GM21381 (cell line): ENCODE results near the gene AUTS2.

Experiments
- ATAC-seq: cut with Tn5 transposase; IDR thresholded peaks from one replicate; pipeline ENCODE4 v1.9.1; 2021; ENCODE audit warnings: mild to moderate bottlenecking, moderate library complexity; ENCODE audit not compliant: unreplicated experiment

Gene AUTS2

DNA sequence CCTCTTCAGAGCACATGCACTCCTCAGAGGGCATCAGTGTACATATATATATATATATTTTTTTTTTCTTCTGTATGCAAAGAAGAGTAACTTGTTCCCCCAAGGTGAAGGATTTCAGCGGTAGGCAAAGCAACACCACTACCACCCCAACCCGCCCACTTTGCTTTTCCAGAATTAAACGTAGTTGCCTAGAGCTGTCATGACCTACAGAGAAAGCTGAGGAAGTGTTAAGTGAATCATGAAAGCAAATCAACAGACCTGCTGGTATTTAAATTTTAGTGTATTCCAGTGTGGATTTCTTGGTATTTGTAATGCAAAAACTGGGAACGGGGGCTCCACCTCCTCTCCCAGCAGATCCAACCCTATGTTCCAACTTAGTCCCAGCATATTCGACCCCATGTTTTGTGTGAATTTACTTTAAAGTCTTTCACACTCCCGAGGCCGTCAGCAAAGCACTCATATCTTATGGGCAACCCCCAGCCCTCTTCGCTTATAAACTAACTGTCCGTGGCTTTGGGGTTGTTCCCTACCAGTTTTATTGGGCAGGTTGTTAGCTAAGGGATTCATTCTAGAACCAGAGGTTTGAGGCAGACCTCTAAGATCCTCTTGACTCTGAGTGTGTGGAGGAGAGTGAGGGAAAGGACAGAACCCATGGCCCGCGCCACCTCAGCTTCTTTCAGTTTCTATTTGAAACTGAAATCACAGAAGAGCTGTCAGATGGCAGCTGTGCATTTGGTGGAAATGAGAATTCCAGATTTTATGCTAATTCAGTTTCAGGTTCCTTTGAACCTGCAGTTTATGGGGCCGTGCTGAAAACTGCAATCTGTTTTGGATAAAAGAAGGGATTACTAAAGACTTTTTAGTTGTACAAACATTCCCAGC lies 1083.4 kb downstream of the AUTS2 start:
- ATAC-seq = no peak

DNA sequence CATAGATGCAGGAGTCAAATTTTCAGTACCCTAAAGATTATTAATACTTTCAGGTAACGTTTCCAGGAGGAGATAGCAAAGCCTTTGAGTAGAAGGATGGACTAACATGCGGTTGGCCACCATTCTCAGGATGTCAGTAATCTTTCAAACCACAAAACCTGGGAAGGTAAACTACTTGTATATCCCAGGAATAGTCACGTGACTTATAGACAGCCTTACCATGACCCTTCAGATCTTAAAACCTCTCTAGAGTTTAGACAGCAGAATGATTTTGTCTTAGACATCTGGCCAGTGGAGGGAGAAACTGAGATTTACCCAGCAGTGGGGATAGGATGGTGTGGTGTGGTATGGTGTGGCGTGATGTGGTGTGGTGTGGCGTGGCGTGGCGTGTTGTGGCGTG lies 1085.9 kb downstream of the AUTS2 start:
- ATAC-seq = no peak

DNA sequence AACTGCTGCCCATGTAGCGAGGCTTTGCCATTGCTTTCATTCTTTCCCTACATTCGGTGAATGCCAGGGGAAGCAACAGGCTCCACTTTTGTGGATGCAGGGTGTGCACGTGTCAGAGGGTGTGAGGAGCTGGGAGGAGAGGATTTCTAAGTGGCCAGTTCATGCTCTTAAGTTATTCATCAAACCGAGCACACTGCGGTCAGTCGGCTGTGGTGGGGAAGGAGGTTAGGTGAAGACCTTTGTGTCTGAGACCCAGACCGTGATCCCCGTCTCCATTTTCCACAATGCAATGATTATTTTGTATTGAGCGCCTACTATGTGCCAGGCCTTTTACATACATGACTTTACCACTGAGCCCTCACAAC lies 1095.0 kb downstream of the AUTS2 start:
- no peak for ATAC-seq

DNA sequence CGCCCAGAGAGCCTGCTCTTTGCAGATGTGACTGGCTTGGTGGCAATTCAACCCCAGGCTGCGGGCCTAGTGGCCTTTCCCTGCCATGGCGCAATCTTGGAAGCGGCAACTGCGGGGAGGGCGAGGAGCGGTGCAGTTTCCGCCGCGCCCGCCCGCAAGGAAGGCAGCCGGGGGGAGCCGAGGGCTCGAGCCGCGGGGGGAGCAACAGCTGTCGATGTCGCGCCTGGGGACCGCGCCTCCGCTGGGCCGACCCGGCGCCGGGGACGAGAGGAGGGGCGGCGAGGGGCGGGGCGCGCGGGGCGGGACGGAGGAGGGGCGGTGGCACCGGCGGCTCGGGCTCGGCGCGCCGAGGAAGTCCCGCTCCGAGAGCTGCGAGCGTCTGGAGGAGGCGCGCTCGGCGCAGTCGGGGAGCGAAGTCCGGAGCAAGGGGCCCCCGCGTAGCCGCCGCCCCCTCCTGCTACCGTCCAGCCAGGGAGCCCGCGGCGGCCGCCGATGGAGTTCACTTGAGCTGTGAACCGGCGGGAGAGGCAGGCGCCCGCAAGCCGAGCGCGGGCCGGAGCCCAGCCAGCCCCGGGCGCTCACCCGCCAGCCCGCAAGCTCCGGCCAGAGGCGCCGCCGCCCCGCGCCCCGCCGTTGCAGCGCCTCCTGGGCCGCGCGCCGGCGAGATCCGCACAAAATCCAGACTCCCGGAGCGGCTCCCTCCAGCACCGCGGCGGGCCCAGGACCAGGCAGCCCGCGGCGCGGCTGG lies 1095.6 kb downstream of the AUTS2 start:
- ATAC-seq = peak; percentile 63

DNA sequence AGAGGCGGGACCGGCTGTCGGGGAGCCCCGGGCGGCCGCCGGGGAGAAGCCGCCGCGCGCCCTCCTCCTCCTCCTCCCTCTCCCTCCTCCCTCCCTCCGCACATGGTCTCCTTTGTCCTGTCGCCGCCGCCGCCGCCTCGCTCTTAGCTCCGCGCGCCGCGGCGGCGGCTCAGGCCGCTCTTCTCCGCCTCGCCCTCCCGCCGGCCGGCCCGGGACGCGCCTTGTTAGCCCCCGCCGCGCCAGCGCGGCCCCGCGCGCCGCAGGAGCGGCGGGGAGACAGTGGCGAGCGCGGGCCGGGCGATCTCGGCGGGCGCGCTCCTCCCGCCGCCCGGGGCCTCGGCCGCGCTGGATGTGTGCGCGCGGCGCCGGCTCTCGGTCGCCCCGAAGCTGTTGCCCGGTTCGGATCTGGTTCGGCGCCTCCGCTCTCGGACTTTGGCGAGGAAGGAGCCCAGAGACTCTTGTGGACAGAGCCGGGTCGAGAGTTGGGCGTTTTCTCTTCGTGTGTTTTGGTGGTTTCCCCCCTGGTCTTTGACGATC lies 1096.2 kb downstream of the AUTS2 start:
- ATAC-seq = peak; percentile 38

DNA sequence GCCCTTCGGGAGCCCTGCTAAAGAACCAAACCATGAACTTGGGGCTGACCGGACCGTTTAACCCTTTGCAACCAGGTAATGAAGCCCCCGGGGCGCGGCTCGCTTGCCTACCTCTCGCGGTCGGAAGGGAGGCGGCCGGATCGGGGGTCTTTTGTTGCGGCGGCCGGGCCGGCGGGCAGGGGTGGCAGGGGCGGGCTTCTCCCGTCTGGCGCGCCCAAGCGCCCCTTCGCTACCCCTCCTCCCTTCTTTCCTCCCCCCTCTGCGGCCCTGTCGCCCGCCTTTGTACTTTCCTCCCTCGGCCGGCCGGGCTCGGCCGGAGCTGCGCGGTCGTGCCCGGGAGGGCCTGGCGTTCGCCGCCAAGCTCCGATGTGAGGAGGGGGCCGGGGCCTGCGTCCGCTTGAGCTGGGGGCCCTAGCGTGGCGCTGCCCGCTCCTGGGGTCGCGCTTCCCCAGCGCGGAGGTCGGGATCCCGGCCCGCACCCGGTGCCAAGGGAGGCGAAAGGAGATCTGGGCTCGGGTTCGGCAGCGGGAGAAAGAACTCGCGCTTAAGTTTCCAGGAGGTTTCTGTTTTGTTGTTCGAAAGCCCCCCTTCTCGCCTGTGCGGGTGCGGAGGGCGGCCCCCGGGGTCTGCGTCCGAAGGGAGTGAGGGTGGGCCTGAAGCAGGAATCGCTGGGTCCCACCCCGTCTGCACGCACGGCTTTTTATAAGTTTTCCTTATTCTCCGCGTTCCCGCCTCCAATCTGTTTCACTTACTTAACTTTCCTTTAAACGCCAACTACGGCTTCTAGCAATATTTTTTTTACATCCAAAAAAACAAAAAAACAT lies 1096.9 kb downstream of the AUTS2 start:
- ATAC-seq = no peak

DNA sequence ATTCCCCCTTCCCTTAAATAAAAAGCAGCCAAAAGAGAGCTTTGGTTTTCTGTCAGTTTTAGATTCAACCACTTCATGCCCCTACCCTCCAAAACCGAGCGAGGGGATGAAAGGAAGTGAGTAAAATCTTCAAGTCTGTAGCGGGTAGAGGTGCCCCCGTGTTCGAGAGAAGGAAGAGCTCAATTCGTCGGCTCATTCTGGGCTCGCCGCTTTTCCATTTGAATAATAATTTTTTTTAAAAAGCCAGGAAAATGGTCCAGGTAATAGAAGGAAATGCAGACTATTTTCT lies 1097.5 kb downstream of the AUTS2 start:
- ATAC-seq = no peak

DNA sequence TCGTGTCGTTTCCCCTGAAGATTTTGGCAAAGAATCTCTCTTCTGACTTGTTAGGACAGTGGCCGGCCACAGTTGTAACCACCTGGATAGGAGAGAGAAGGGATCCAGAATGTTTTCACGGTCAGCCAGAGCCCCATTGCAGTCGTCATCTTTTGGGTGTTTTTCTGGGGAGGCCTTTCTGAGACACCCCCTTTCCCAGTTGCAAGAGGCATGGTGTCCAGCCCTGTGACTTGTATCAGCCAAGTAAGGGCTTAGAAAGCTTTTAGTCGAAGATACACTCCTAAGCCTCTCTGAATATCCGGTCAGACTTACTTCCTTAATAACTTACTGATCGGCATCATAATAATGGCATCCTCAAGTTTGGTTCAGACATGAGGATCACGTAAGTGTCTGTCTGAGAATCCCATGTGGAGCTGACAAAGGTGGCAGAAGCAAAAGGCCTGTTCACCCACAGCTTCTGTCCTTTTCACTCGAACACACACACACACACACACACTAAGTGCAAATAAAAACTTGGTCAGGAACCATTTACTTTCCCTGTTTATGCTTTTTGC lies 1098.0 kb downstream of the AUTS2 start:
- no peak for ATAC-seq

DNA sequence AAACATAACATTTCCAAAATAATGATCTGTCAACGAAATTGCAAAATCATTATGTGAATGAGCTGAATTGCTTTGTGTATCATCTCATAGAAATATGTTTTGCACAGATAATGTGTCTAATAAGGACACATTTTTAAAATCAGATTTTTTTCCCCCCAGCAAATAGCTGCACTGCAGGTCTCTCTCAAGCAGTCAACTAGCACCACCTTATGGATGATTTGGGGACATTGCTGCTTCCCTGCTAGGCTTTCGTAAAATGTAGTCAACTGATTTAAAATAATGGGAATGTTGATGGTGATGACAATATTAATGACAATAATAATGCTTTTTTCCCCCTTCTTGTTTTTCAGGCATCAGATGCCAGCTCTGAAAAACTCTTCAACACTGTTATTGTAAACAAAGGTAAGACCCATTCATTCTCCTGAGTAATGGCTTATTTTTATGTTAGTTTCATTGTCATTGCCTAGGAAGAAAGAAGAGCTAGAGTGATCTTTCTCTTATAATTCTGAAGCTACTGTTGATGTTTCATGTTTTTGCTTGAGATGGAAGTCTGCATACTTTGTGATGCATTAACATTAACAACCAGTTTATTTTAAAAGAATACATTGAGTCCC lies 1100.1 kb downstream of the AUTS2 start:
- no peak for ATAC-seq

DNA sequence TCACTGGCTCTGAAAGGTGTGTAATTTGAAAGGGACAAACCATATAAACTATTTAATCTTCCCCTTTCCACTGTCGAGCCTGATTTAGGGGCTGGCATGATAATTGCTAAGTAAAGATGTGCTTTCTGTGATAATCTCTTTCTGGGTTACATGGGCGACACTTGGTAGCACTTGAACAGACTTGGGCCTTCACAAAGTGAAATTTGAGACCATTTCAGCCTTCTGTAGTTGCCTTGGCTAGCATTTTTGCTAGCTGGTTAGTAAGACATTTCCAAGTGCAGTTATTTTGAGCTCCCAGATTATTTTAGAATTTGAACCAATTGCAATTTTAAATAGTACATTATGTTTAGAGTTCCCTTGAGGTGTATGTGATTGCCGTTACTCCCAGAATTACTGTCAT lies 1101.0 kb downstream of the AUTS2 start:
- no peak for ATAC-seq

DNA sequence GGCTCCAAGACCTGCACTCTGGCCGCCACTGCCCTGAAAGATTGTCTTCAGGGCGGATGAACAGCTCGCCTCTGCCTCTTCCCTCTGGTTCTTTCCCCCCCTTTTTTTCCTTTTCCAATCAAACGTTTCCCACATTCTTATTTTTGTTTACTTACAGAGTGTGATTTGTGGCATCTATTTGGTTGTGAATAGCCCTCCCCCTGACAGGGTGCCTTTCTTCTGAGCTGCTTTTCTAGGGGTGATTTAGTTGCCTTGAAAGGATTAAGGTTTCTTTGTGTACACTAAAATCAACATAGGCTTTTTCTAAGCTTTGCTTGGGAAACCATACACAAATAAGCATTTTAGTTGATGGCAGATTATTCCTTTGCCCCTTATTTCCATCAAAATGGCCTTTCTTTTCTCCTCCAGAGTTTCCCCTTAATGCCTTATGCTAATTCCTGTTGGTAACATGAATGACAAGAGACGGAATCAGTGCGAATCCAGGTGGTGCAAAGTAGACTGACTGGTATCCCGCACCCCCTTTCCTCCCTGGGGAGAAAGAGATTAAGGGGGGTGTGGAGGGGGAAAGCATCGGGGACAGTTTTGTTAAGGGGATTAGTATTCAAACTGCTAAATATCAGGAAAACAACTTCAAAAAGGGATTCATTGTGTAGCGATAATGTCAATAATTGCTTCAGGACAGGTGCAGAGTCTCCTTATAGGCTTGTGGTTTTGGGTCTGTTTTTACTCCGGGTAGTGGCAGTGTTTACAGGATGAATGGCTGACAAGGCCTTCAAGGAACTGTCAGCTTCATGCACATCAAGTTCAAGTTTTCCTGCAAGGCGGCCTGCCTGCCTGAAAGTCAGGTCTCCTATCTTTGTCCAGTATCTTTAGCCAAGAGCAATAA lies 1102.0 kb downstream of the AUTS2 start:
- no peak for ATAC-seq

DNA sequence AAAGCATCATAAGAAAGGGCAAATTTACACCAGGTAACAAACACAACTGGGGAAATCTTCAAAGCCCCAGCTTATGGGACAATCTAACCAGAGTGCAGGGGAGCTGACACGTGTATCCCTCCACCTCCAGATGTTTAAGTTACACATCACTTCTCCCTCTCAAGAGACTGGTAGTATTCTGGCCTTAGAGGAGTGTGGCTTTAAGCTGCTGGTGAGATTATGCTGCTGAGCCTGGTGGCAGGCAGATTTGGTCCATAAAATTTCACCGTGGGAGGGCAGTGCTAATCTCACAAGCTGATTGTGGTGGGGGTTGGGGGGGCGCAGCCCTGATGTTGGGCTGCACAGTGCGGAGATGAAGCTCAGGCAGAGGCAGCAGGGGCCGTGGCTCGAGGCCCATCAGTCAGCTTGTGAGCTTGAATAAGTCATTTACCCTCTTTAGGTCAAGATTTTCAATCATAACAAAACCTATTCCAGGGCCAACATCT lies 1102.7 kb downstream of the AUTS2 start:
- ATAC-seq = no peak

DNA sequence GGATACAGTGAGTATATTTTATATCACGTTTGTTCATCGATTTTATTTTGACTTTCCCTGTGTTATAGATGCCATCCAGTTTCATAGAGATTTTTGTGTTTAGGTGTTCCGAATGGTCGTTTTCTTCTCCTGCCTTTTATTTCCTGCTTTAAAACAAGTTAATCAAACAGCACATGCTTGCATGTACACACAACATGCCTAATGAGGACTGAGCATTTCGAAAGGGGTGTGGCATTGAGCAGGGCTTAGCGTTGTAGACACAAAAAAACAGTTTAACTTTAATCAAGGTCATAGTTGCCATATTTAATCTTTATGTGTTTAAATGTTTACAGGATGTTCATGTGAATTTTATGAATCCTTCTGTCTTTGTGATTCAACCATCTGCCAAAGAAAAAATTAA lies 1103.2 kb downstream of the AUTS2 start:
- ATAC-seq = no peak

DNA sequence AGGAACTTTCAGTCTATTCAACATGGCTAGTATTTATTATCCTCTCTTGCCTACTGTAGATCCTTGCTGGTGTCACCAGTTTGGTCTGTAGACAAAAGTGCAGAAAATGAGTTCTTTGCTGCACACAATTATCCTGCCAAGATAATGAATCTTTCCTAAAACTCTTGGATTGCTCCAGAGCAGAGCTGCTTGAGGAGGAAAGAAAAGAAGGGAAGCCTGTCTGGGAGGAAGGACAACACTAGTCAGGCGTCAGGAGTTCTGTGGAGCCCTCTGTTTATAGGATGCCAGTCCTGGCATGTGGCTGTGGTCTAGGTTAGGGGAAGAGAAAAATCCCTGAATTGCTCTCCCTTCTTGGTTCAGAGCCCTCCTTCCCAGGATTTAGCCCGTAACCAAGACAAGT lies 1103.7 kb downstream of the AUTS2 start:
- ATAC-seq = no peak

DNA sequence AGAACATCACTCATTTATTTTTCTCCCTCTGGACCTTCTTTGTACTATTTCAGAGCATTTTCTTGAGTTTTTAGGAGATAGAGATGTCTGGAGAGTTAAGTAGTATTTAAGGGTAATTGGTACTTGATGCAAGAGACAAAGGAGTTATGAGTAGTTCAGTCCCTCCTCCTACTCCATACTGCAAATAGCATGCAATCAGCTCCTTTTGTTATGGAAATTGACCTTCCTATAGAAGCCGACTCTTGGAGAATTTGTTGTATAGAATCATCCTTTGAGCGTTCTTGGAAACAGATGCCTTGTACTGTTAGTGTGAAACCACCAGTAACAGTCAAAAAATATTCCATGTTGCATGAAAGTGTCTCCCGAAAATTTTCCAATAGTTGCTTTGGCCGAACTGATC lies 1105.5 kb downstream of the AUTS2 start:
- no peak for ATAC-seq

DNA sequence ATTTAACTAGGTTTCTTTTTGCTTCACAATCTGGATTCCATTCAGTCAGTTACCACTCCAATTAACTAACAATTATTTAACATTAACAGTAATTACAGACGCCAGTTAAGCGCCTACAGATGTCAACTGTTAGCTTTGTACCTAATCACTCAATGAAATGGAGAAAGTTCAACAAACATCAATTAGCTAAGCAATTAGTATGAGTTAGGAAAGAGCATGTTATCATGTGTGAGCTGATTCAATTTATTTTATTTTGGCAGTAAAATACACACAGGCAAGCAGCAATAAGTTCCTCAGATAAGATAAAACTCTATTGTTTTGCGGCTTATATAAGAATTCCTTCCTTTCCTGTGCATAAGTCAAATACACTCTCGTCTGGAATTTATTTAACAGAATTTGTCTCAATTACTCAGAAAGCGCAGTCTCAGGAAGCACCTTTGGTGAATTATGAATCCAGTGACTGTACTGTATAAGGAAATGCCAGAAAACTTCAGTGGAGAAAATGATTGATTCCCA lies 1106.6 kb downstream of the AUTS2 start:
- no peak for ATAC-seq

DNA sequence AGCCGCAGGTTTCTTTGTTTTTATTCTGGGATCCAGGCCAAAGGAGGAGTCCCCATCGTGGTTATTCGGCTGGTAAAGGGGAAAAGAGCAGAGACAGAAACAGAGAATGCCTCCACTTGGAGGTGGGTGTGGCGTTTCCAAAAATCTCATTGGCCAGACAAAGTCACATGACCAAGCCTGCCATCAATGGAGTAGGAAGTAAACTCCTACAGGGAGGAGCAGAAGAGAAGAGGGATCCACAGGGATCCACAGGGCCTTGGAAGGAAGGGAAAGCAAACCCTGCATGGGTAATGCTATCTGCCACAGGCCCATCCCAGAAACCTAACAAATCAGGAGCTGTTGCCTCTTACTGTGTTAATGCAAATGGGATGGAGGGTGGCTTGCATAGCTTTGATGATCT lies 1107.9 kb downstream of the AUTS2 start:
- ATAC-seq = no peak

DNA sequence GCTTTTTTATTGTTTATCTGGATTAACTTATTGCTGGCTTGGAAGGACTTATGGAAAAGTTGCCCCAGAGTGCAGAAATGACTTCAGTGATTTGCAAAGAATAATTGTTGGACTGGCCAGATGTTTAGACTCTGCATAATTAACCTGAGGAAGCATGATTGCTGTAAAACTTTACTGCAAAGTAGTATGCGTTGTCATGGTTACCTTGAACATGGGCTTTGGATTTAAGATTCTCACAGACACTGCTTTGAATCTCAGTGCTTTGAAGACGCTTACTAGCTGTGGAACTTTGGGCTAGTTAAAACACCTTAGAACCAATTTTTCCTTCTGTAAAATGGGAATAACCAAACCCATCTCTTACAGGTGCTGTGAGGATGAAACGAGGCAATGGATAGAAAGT lies 1108.4 kb downstream of the AUTS2 start:
- no peak for ATAC-seq

DNA sequence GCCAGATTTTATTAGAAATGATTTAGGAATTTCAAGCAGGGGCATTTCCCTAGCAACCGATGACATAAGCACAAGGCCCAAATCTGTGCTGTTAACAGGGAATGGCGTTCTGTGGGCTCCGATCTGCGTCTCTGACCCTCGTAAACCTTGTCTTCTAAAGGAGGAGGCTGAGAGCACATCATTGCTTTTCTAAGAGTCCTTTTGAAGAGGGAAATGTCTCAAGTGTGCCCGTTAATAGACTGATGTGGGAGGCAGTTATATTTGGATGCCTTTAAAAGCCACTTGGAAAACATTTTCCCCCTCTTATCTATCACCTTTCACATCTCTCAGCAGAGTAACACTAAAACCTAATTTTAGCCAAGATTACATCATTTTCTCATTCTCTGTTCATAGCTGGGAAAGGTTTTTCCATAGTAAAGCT lies 1109.6 kb downstream of the AUTS2 start:
- no peak for ATAC-seq
